Retinal pigment epithelial cell (primary cell): Measurements from ENCODE around the gene CELSR1.

Experiments used
- DNase-seq: peaks from one replicate; pipeline ENCODE4 v3.0.0-alpha.2; 2010; ENCODE audit warnings: low read depth
- H3K4me3 ChIP-seq: 2 replicates; pipeline ENCODE4 v1.5.1; 2011; ENCODE audit warnings: mild to moderate bottlenecking, low read length, control low read depth, moderate library complexity
- CTCF ChIP-seq: conservative IDR thresholded peaks from 2 replicates; pipeline ENCODE4 v1.5.1; 2011; ENCODE audit warnings: low read depth, low read length, control low read depth, inconsistent platforms

CELSR1 gene

GRCh38 chr22:46584081-46584921, 46.9 kb upstream of the CELSR1 start:
- TF ChIP-seq CTCF = no peak

GRCh38 chr22:46583571-46583970, 46.2 kb upstream of the CELSR1 start:
- DNase-seq = no peak
- H3K4me3 ChIP-seq = no peak overlapping the region
- TF ChIP-seq CTCF = no peak

More at GRCh38 chr22:46584081-46584921, 46.9 kb upstream of the CELSR1 start:
- no peak for DNase-seq
- H3K4me3 ChIP-seq = no peak overlapping the region

GRCh38 chr22:46582281-46582933, 45.0 kb upstream of the CELSR1 start:
- DNase-seq = no peak
- TF ChIP-seq CTCF = no peak
- H3K4me3 ChIP-seq = no peak overlapping the region

GRCh38 chr22:46581538-46582244, 44.3 kb upstream of the CELSR1 start:
- TF ChIP-seq CTCF = no peak
- DNase-seq = no peak
- no peak overlapping the region for H3K4me3 ChIP-seq

GRCh38 chr22:46580940-46581537, 43.6 kb upstream of the CELSR1 start:
- no peak overlapping the region for H3K4me3 ChIP-seq
- DNase-seq = no peak
- TF ChIP-seq CTCF = no peak

GRCh38 chr22:46579751-46580449, 42.5 kb upstream of the CELSR1 start:
- no peak overlapping the region for H3K4me3 ChIP-seq
- no peak for DNase-seq
- no peak for TF ChIP-seq CTCF
